ENCODE measurements around the gene MGRN1.
"Not testable (repeated sequence)": the region's sequence is repeated elsewhere in the genome, so short reads cannot be mapped to it uniquely, and the experiment has no call there.

The MGRN1 gene

DNA sequence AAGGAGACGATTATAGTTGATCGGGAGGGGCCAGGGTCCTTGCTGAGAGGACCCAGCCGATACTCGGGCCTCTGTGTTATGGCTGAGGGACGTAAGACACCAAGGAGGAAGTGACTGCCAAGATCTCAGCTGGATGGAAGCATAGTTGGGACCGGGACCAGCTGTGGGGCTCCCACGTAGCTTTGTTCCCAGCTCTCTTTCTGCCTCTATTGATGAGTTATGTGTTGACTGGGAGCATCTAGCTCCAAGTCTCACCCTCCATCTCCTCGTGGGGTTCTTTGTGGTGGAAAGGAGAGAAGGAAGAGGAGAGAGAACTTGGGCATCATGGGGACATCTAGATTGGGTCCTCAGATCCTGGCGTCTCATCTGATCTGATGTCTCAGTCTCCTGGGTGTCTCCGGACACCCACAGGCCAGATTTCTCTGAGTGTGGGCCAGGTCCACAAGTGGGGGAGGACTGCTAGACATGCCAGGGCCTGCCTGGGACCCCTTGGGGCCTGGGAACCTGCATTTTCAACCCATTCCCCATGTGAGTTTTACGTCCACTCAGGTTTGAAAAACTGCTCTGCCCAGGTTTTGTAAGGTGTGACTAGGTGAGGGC is 1.0 kb downstream of the MGRN1 start:
- DNase-seq, result no peak

DNA sequence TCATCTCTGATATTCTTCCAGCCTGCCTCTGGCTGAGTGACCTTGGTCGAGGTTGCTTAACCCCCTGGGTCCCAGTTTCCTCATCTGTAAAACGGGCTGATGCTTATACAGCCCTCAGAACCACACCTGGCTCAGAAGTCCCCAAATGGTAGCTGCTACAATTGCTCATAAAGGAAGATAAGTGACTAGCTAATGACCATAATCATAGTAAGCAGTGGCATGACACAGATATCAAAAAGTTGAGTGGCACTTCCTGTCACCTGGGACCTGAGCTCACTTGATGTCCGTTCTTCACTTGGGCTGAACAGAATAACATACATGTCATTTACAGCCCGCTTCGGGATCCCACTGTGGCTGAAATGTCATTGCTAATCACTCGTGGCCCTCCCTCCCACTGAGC is 1.8 kb downstream of the MGRN1 start:
- DNase-seq, result no peak

GRCh38 chr16:4628283-4628682 is 3.7 kb downstream of the MGRN1 start:
- no peak for DNase-seq

DNA sequence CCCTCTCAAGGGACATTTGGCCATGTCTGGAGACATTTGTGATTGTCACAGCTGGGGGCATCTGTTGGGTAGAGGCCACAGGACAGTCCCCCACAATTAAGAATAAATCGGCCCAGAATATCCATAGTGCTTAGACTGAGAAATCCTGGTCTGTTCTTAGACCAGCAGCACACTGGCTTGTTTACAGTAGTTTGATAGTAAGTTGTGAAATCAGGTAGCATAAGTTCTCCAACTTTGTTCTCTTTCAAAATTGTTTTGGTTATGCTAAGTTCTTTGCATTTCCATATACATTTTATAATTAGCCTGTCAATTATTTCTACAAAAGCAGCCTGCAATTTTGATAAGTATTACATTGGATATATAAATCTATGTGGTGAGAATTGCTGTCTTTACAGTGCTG is 6.8 kb downstream of the MGRN1 start:
- no peak for DNase-seq

GRCh38 chr16:4633910-4634635 is 9.4 kb downstream of the MGRN1 start:
- no peak for DNase-seq

GRCh38 chr16:4634768-4635167 is 10.1 kb downstream of the MGRN1 start:
- no peak for DNase-seq

DNA sequence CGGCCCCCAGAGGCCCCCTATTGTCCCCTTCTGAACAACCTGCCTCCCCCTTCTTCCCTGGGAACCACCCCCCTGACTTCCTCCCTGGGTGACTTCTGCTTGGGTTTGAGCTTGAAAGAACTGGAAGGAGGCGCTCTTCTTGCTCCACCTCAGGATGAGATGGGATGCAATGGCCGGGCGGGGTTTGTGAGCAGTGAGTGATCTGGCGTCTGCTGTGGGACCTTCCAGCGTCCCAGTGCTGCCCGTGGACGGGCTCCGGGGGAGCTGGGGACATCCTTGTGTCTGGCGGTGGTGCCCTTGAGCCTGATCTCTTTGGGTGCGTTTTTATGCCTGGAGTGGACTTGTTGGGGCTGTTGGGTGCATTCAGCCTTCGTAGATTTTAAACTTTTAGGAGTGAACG is 11.6 kb downstream of the MGRN1 start:
- no peak for DNase-seq

GRCh38 chr16:4637501-4638166 is 13.0 kb downstream of the MGRN1 start:
- no peak for DNase-seq

GRCh38 chr16:4639899-4640509 is 15.4 kb downstream of the MGRN1 start:
- no peak for DNase-seq

DNA sequence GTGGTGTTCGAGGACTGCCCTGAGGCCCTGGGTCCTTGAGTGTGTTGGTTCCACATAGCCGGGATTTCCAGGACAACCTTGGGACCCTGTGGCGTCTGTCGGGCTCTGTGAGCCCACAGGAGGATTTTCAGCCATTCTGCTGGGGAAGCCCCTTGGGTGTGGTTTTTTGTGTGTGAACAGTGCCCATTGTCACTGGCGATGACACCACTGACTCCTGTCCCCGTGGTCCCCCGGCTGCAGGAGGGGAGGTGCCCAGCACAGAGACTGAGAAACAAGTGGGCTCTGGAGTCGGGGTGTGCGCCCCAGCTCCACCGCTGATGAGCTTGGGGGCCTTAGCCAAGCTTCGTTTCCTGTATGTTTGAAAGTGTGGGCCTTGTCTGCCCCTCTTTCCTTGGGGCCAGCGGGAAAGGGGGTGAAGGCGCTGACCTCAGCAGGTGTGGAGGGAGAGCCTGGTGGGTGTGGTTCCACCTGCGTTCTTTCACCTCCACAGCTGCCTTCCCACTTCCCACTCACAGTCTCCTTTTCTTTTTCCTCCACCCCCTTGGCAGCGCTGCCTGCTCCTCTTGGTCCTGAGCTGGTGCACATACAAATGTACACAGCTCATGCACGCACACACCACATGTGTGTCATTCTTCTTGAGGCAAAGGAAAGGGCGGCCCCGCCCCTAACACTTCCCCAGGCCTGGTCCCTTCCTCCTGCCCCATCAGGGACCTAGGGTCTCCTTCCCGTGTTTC is 16.1 kb downstream of the MGRN1 start:
- DNase-seq, result no peak

DNA sequence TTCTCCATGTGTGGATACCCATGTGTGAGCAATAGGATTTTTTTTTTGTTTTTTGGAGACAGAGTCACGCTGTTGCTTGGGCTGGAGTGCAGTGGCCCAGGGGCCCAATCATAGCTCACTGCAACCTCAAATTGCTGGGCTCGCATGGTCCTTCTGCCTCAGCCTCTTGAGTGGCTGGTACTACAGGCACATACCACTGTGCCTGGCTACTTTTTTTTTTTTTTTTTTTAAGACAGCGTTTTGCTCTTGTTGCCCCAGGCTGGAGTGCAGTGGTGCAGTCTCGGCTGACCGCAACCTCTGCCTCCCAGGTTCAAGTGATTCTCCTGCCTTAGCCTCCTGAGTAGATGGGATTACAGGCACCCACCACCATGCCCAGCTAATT is 16.7 kb downstream of the MGRN1 start:
- no peak for DNase-seq

GRCh38 chr16:4641895-4642294 is 17.3 kb downstream of the MGRN1 start:
- no peak for DNase-seq

DNA sequence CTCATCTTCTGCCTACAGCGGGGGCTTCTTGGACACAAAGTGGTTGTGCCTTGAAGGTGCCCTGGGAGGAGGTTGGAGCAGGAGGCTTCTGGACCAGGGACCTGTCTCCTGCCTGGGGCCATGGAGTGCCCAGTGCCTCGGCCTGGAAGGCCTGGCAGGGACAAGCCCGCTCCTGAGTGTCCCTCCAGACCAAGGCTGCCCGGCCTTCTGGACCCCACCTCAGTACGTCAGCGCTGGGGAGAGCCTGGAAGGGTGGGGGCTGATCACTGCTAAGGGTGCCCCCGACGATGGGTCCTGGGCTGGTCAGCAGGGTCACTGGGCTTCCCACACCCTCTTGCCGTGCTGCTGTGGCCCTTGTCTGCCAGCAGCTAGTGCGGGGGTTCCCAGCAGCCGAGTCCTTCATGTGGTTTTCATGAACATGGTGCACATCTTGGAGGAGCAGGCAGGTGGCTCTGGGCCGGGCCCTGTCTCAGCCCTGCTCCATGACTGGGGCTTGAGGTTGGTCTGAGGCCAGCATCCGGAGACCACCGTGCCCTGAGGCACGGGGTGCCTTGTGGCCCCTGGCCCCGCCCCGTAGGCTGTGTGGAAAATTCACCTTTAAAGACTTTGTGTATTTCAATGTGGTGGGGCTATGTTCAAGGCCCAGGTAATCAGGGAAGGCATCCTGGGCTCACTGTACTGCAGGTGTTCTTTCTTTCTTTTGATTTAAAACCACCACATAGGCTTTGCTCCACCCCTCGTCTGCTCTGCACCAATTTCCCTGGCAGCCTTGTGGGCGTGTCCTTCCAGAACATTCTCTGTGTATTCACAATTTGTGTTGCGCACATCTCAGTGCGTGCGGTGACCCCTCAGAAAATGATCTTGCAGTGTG is 22.4 kb downstream of the MGRN1 start:
- no peak for DNase-seq

- DNase-seq, result no peak
Observed at GRCh38 chr16:4647644-4647980, 23.0 kb downstream of the MGRN1 start.

GRCh38 chr16:4648917-4649316 is 24.3 kb downstream of the MGRN1 start:
- DNase-seq, result no peak

- DNase-seq, result no peak
Observed at GRCh38 chr16:4649744-4650442, 25.3 kb downstream of the MGRN1 start.

GRCh38 chr16:4650443-4651074 is 25.9 kb downstream of the MGRN1 start:
- DNase-seq, result not testable (repeated sequence)

DNA sequence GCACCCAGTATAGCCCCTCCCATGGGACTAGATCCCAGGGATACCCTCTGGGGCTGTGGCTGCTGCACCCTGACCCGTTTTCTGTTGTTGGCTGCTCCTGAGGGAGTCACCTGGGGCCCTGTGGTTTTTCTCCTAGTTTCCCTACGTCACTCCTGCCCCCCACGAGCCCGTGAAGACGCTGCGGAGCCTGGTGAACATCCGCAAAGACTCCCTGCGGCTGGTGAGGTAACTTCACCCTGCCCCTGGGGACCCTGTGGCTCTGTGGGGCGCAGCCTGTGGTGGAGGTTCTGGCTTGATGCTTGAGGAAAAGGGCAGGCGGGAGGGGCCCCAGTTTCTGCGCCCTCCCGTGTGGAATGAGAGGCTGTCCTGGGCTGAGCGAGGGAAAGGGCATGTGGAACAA is 27.2 kb downstream of the MGRN1 start:
- no peak for DNase-seq

GRCh38 chr16:4652561-4652960 is 27.9 kb downstream of the MGRN1 start:
- DNase-seq, result no peak

GRCh38 chr16:4654011-4654963 is 29.7 kb downstream of the MGRN1 start:
- DNase-seq, result no peak

All from NCI-H1417 treated with DMSO at 0.1 percent for 48 hours (cell line).